Renal cortical epithelial cell (primary cell): ENCODE results near the gene SLC25A31. TPM values are rescaled to one million over a fixed set of nuclear protein-coding genes. Genes with fewer than 3 reads are reported as not detected.
A peak's percentile ranks its signal among the peaks of the same experiment; 100 is the strongest.

Experiments
- DNase-seq: peaks from one replicate; pipeline ENCODE4 v3.0.0-alpha.2; 2011; ENCODE audit warnings: low read depth
- total RNA-seq: library from RNA; depleted of rRNA; stranded (reverse); fragments of >200 nt; gene quantifications from 2 replicates; pipeline ENCODE4 v1.2.3, GENCODE V29; 2014

SLC25A31 gene
- not detected in 2 replicates for total RNA-seq

DNA sequence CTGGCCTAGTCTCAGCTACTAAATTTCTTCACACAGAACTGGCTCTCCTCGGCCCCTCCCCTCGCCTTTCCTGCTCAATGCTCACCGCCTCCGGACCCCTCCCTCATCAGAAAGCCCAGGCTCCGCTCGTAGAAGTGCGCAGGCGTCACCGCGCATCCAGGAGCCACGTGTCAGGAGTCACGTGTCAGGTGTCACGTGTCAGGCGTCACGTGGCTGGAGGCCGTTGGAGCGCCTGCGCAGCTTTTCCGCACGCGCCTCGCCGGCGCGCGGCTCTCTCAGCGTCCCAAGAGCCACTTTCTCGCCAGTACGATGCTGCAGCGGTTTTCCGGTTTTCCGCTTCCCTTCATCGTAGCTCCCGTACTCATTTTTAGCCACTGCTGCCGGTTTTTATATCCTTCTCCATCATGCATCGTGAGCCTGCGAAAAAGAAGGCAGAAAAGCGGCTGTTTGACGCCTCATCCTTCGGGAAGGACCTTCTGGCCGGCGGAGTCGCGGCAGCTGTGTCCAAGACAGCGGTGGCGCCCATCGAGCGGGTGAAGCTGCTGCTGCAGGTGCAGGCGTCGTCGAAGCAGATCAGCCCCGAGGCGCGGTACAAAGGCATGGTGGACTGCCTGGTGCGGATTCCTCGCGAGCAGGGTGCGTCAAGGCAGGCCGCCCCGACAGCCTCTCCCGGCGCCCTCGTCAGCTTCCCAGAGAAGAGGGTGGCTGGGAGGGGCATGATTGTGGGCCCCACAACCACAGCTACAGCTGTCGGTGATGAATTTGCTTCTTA is at the start of gene SLC25A31:
Gene SLC25A31 (plus strand): TSS at position 259 of the 772 bp plus-strand sequence. CDS start 146 bp downstream, at position 405.
- DNase-seq, result no peak

DNA sequence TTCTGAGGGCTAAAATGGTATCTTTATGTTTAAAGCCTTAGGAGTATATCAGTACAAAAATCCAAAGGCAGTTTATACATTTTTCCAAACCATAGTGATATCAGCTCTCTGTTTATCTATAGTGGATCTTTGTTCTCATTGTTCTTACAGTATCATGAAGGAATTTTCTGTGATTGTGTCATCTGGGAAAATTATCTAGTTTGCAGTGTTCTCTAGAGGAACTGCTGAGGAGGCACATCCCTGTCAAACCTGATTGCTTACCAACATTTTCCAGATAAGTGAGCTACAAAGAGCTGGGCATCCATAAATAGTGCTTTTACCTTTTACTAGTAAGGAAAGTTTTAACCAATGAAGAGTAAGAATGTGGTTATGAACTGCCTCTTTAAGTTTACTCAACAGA is 44.9 kb upstream of the SLC25A31 start:
- DNase-seq, result peak; percentile 26

DNA sequence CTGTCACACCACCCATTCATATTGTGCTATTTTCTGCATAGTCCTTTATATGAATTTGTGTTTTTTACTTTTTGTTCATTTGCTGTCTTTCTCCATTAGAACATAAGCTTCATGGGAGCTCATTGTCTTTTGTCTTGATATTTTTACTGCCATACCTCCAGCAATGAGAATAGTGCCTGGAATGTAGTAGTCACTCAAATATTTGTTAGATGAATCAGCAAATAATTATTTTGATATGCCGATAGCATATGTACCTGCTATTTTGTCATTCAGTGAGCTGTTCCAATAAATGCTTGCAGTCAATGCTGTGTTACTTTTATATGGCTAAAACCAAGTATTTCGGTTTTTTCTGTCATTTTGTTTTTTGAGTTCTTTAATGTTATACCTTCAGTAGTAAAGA is 43.5 kb upstream of the SLC25A31 start:
- peak; percentile 52 for DNase-seq

DNA sequence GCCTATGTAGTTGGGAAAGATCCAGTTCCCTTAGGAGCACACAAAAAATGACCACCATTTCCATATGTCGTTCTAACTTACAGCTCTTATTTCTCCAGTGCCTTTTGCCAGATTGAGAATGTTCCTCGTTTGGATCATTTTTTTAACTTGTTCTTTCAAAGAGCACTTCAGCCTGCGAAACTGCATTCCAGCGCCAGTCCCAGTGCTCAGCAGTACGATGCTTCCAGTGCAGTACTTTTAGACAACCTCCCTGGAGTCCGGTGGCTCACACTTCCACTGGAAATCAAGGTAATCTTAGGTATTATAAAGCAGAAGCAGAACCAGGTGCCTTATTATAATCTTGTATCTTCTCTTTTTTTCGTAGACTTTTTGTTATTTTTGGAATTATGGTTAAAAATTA is 42.6 kb upstream of the SLC25A31 start:
- no peak for DNase-seq

DNA sequence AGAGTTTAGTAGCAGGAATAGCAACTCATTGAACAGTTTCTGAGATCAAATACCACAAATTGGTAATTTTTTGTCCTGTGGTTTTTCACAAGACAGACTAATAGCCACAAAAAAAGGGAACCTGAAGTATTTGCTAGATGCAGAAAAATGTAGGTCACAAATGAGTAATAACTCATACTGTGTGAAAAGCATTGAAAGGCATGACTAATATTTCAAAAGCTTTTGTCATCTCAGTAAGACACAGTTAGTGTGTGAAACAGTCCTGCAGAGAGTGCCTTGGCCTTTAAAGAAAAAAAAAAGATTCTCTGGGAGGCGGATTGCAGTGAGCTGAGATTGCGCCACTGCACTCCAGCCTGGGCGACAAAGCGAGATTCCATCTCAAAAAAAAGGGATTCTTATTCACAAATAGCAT is 31.4 kb upstream of the SLC25A31 start:
- peak; percentile 67 for DNase-seq

DNA sequence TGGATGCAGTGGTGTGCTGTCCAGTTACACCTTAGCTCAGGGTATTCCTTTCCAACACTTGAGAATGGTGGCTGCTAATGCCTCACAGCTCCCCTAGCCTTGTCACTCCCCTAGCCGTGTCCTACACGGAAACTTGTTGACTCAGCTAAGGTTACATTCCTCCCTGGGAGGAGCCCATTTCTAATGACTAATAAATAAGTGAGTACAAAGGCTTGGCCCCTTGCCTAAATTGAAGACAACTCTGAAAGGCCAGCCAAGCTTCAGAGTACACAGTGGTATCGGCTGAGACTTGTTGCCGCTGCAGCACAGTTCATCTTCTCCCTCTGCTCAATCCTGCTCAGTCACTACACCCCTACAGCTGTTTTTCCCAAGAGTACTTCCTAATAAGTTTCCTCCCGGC is 21.2 kb upstream of the SLC25A31 start:
- peak; percentile 97 for DNase-seq

DNA sequence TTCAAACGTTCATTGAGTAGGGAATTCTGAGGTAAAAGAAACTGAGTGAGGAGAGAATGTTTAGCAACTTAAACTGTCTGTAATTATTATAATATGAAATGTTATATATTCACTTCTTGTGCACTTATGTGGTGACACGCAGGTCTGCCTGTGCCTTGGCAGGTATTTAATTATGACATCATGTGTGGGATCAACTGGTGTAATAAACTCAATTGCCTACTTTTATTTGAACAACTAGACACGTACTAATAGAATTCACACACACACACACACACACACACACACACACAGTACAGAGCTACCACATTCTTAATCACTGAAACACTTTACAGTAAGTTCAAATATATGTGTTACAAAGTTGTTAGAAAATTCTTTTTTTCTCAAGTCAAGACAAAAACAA is 20.7 kb upstream of the SLC25A31 start:
- peak; percentile 54 for DNase-seq

DNA sequence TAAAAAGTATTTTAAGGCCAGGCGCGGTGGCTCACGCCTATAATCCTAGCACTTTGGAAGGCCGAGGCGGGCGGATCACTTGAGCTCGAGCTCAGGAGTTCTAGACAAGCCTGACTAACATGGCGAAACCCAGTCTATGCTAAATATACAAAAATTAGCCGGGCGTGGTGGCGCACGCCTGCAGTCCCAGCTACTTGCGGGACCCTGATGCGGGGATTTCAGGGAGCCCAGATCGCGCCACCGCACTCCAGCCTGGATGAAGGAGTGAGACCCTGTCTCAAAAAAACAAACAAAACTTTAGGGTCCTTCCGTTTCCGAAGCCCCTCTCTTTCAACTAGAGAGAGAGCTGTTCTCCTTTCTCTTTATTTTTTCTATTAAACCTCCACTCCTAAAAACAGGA is 1.2 kb downstream of the SLC25A31 start:
- no peak for DNase-seq

DNA sequence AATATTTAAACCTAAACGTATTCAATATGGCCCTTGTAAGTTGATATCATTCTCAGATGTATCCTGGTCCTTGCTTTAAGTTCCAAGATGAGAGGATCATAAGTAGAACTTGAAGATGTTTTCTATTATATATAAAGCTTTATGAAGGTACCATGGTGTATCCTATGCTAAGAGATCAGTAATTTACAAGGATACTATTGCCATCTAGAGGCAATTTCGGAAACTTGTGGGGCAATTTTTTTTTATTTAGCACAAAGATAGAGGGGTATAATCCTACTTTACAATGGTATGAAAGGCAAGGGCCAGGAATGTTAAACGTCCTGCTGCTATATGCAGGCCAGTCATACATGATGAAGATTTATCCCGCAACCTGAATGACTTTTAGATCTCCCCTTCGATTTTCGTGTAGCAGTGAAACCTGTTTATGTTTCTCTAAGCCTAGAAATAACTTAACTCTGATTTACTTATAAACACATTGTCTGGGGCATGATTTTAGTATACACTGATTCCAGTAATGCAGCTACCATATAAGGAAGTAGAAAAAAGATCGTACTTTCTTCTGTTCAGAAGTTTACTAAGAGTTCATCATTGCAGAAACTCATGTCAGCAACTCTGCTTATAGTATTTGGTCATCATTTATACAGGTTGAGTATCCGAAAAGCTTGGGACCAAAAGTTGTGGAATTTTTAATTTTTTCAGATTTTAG is 2.6 kb downstream of the SLC25A31 start:
- DNase-seq, result peak; percentile 51

DNA sequence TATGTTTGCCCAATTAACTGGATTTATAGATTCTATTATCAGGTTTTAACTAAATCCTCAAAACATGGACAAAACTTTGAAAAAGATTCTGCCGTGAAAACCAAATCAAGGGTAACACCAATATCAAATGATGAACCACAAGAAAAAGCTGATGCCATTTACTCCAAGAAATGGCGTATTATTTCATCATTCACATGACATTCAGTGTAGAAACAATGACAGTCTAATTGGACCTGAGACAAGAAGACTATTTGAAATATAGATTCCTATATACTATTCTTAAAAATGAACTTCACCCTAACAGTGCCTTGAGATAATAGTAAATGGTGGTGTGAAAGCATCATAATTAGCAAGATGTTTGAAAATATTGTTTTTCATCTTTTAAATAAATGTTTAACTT is 4.8 kb downstream of the SLC25A31 start:
- no peak for DNase-seq

DNA sequence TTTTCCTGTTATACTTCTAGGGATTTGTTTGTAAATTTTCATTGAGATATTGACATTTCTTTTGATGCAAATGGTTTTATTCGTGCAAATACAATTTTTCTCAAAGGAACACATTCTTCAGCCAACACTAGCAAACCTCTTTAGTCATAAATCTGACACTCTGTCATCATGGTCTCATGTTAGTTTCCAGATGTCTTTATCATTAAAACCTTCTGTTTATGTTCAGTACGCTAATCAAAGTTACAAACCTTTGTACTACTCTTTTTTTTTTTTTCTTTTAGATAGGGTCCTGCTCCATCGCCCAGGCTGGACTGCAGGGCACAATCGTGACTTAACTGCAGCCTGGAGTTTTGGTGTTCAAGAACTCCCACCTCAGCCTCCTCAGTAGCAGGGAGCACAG is 7.1 kb downstream of the SLC25A31 start:
- no peak for DNase-seq

DNA sequence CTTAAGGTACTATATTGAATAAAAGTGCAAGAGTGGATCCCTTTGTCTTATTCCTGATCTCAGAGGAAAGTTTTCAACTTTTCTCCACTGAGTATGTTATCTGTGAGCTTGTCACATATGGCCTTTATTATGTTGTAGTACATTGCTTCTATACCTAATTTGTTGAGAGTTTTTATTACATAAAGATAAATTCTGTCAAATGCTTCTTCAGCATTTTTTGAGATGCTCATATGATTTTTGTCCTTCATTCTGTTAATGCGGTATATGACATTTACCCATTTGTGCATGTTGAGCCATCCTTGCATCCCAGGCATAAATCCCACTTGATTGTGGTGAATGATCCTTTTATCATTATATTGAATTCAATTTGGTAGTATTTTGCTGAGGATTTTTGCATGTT is 11.0 kb downstream of the SLC25A31 start:
- DNase-seq, result no peak

DNA sequence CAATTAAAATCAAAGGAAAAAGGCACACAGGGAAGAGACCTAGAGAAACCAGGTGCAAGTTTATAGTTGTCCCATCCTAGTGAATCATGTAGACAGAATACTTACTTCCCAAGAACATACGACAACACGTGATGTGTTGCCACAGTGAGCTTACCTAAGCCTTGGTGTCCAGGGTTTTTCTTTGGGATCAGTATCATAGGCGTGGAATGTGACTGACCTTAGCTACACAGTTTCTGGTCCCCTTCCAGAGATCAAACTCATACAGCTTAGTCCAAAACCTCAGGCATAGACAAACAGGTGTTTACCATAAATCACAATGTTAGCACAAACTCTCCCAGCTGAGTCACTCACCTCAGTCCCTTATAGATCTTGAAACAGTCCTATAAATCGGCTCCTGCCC is 17.7 kb downstream of the SLC25A31 start:
- DNase-seq, result no peak

DNA sequence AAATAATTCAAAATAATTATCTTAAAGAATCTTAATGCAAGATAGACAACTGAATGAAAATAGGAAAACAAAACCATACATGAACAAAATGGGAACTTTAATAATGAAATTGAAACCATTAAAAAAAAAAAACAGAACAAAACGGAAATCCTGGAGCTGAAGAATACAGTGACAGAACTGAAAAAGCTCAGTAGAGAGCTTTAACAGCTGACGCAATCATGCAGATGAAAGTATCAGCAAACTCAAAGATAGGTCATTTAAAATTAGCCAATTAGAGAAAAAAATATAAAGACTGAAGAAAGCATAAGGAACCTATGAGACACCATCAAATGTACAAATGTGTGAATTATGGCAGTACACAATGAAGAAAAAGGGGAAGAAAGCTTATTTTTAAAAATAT is 18.8 kb downstream of the SLC25A31 start:
- no peak for DNase-seq

DNA sequence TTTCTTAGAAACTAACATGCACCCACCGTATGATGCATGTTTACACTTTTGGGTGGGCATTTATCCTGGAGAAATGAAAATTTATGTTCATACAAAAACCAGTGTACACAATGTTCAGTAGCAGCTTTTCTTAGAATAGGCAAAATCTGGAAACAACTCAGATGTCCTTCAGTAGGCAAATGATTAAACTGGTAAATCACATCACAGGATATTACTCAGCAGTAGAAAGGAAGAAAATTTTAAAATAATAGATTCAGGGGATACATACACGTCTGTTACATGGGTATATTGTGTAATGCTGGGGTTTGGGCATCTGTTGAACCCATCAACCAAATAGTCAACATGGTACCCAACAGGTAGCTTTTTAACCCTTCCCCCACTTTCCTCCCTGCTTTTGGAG is 26.7 kb downstream of the SLC25A31 start:
- DNase-seq, result peak; percentile 47

DNA sequence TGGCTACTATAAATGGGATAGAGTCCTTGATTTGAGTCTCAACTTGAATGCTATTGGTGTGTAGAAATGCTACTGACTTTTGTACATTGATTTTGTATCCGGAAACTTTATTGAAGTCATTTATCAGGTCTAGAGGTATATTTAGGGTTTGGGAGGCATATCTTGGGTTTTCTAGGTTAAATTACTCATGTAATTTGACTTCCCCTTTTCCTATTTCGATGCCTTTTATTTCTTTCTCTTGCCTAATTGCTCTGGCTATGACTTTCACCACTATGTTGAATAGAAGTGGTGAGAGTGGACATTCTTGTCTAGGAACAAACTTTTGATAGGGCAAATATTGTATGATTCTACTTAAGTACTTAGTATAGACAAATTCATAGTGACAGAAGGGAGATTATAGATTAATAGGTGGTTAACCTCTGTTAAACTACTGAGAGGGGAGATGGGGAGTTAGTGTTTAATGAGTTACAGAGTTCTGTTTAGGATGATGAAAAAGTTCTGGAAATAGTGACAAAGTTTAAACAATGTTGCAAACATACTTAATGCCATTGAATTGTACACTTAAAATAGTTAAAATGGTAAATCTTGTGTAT is 29.1 kb downstream of the SLC25A31 start:
- peak; percentile 64 for DNase-seq

DNA sequence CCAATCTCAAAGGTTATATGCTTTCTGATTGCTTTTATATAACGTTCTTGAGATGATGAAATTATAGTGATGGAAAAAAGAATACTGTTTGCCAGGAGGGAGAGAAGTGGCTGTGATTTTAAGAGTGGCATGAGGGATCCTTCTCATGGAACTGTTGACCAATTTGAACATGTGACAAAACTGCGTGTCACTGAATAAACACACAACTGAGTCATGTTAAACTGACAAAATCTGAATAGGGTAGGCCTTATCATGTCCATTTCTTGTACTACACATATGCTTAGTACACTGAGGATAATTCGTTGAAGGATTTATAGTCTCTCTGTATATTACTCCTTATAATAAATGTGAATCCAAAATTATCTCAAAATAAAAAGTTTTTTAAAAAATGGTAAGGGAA is 29.7 kb downstream of the SLC25A31 start:
- peak; percentile 69 for DNase-seq

DNA sequence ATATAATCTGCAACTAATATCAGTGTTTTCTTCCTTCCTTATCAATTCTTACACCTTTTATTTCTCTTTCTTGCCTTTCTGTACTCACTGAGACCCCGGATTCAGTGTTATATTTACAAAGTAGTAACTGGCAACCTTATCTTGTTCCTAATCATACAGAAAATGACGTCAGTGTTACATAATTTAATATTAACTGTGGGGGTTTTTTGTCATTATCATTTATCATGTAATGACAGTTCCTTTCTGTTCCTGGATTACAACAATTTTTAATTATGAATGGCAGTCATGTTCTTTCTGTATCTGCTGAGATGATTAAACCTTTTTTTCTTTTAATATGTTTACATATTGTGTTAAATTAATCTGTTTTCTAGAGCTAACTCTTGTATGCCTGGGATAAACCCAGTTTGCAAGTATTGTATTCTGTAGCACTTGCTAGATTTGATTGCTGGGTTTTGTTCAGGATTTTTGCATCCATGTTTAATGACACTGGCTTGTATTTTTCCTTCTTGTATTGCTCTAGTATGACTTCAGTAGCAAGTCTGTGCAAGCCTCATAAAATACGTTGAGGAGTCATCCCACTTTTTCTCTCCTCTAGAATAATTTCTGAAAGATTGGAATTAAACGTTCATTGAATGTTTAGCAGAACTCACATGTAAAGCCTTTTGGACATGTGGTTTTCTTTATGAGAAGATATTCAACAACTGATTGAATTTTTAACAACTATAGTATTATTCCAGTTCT is 41.5 kb downstream of the SLC25A31 start:
- DNase-seq, result no peak

DNA sequence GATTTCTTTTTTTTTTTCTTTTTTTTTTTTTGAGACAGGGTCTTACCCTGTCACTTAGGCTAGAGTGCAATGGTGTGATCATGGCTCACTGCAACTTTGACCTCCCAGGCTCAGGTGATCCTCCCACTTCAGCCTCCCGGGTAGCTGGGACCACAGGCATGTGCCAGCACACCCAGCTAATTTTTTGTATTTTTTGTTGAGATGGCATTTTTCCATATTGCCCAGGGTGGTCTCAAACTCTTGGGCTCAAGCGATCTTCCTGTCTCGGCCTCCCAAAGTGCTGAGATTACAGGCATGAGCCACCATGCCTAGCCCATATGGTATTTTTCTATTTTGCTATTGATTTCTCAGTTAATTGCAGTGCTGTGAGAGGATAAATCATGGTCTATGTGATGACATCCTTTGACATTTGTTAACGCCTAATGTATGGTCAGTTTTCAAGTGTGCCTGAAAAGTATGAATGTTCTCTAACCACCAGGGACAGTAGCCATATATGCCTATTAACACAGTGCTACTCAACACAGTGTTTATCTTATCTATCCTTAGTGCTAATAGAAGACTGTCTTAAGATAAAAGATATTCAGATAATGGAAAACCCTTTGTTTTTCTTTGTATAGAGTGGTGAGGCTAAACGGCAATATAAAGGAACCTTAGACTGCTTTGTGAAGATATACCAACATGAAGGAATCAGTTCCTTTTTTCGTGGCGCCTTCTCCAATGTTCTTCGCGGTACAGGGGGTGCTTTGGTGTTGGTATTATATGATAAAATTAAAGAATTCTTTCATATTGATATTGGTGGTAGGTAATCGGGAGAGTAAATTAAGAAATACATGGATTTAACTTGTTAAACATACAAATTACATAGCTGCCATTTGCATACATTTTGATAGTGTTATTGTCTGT is 42.8 kb downstream of the SLC25A31 start:
- no peak for DNase-seq

DNA sequence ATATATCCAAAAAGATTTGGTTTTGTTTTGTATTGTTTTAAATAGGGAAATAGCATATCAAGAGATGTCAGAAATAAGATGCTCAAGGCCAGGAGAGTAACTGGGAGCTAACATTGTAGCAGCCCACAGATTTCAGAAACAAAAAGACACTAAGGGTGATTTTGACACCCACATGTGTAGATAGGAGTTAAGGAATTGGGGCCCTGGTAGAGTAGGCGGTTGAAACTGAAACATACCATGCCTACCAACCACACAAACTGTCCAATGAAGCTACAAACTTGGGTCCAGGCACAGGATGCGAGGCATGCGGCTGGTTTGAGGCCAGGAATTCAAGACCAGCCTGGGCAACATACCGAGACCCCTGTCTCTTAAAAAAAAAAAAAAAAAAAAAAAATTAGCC is 45.6 kb downstream of the SLC25A31 start:
- DNase-seq, result no peak

DNA sequence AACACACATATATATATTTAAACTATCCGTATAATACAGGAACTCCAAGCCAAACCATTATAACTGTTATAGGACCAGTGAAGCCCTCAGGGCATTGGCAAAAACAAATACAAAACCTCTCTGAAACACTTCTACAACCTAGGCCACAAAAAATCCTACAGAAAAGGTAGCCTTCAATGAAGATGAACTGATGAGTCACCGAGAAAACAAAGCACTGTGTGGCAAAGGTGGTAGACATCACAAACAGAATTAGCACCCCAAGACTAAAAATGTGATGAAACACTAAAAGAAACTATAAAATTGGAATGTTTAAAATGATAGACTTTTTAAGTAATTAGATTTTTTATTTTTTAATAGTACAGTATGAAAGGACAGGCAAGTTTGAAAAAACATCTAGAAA is 46.4 kb downstream of the SLC25A31 start:
- peak; percentile 27 for DNase-seq
